Transverse colon (tissue), 4 donors: Measurements from ENCODE around the gene OR2T1.
"Not testable (repeated sequence)": the region's sequence is repeated elsewhere in the genome, so short reads cannot be mapped to it uniquely, and the experiment has no call there.

Experiments used
- CTCF ChIP-seq, 5 experiments: fragments of 200-600 bp in 3 of 5; fragments of 450-650 bp in 2 of 5; sonication (generic) in 3 of 5; IDR thresholded peaks; 1 replicate in 2 of 5; 2 replicates in 3 of 5; pipeline ENCODE4 v1.5.1; 2016 to 2017; ENCODE audit warnings: antibody characterized with exemption in 5 of 5, inconsistent platforms in 3 of 5, mild to moderate bottlenecking in 2 of 5, moderate library complexity in 1 of 5
- POLR2A ChIP-seq: fragments of 450-650 bp; IDR thresholded peaks from one replicate; pipeline ENCODE4 v1.6.1; 2016; ENCODE audit warnings: antibody characterized with exemption, mild to moderate bottlenecking, moderate library complexity
- POLR2AphosphoS5 ChIP-seq, 3 donors: sonication (generic); formaldehyde crosslinking; IDR thresholded peaks; one replicate each; pipeline ENCODE4 v1.6.1; 2016; ENCODE audit warnings: antibody characterized with exemption in 3 of 3

- not testable (repeated sequence) for TF ChIP-seq POLR2AphosphoS5 (IDR thresholded peaks at IDR 0.05); CTCF (IDR thresholded peaks at IDR 0.05); POLR2A
These were observed 42.6 kb downstream of the OR2T1 start, which contains the start of gene OR2T2 for GRCh38 chr1:248445399-248445798.
